Measurements from ENCODE around the gene TNXB.
"Not testable (repeated sequence)": the region's sequence is repeated elsewhere in the genome, so short reads cannot be mapped to it uniquely, and the experiment has no call there.

TNXB gene

DNA sequence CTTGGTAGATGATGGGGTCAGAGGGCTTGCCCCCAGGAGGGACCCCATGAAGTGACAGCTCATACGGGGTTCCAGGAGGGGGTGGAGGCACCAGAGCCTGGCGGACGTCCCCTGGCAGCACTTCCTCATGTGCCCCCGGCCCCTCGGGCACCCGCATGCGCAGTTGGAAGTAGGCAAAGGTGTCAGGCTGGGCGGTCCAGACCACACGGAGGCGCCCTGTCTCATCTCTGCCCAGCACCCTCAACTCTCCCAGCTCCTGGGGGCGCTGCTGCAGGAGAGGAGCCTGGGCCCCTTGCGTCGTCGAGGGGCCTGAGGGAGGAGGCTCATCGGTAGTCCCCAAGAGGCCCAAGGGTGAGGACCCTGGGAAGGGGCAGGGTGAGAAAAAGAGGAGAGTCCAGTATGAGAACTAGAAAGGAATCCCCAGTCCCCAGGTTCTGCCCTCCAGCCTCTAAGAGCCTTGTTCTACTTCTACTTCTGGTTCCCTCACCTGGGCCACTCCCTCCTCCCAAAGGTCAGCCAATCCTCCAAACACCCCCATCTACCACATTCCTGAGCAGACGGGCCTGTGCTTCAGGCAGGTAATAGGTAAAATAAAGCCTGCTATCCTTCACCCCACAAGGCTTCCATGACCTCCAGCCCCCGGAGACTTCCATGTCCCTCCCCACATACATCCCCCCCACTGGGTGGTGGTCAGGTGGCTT, 23.2 kb downstream of the TNXB start:
- no peak for DNase-seq (ENCODE audit: low read depth)

DNA sequence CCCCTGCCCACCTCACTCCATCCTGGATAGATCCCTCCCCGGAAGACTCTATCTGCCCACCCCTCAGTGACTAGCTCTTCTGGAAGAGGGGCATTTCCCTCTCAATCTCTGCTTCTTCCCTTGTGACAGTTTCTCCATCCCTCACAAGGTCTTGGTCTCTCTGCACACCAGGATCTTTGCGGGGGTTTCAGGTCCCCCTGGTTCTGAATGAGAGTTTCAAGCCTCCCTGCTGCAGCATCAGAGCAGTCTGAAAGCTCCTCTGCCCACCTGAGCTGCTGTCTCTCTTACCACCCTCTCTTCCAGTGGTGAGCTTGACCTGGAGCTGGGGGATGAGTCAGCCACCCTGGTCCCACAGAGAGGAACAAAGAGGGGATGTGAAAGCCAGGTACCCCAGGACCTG, 24.4 kb downstream of the TNXB start:
- no peak for DNase-seq (ENCODE audit: low read depth)

DNA sequence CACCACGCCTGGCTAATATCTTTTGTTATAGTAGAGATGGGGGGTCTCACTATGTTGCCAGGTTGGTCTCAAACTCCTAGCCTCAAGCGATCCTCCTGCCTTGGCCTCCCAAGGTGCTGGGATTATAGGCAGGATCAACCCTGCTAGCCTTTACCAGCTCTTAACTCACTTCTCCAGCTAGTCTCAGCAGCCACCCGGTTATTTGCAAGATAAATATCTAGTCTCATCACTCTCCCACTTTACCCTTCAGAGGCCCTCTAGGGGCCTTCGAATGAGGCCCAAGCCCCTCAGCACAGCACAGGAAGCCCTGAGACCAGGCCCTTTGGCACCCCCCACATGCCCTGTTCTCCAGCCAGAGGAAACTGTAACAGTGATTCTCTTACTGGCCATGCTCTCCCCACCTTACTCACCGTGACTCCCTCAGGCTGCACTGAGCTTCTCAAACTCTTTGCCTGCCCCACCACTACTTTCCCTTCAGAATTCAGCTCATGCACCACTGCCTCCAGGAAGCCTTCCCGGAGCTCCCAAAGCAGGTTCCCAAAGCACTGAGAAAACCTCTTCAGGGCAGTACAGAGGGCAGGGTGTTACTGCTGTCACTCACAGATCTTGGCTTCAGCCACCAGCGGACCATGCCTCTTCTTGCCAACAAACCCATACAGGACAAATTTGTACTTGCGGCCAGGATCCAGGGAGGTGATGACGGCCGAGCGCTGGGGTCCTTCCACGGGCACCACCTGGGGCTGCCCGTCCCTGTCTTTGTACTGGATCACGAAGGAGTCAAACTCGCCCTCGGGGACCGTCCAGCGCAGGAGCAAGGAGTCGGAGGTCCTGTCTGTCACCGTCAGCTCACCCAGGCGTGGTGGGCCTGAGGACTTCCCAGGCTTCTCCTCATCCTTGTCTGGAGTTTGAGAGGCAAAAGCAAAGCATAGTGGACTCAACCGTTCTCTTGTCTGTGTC, 25.0 kb downstream of the TNXB start:
- DNase-seq (ENCODE audit: low read depth), result no peak

DNA sequence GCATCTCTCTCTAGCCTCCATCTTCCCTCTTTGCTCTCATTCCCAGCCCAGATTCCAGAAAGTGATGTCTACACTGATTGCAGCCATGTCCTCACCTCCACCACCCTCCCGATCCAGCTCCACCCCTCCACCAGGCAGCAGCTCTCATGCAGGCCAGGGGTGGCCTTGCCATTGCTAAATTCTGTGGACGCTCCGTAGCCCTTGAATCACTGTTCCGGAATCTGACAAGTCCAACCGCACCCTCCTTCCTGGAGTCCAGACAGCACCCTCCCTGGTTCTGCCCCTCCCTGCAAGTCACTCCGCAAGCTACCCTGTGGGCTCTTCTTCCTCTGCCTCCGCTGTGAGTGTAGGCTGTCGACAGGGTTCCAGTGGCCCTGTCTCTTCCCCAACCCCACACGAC, 26.2 kb downstream of the TNXB start:
- DNase-seq (ENCODE audit: low read depth), result peak; percentile 92

DNA sequence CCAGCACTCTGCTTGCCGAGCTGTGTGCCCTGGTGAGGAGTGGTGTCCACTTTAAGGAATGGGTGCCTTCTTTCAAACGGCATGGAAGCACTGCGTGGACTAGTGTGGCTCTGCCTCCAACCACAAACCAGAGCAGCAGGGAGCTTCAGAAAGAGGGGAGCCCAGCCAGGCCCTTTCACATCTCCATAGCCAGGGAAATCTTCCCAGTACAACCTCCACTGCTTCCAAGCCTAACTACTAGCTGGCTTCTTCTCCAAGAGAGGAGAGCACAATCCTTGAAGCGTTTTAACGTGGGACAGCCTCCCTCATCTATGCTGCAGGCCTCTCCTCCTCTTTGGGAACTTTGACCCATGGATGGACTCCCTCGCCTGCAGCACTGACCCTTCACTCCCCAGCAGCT, 26.7 kb downstream of the TNXB start:
- no peak for DNase-seq (ENCODE audit: low read depth)

DNA sequence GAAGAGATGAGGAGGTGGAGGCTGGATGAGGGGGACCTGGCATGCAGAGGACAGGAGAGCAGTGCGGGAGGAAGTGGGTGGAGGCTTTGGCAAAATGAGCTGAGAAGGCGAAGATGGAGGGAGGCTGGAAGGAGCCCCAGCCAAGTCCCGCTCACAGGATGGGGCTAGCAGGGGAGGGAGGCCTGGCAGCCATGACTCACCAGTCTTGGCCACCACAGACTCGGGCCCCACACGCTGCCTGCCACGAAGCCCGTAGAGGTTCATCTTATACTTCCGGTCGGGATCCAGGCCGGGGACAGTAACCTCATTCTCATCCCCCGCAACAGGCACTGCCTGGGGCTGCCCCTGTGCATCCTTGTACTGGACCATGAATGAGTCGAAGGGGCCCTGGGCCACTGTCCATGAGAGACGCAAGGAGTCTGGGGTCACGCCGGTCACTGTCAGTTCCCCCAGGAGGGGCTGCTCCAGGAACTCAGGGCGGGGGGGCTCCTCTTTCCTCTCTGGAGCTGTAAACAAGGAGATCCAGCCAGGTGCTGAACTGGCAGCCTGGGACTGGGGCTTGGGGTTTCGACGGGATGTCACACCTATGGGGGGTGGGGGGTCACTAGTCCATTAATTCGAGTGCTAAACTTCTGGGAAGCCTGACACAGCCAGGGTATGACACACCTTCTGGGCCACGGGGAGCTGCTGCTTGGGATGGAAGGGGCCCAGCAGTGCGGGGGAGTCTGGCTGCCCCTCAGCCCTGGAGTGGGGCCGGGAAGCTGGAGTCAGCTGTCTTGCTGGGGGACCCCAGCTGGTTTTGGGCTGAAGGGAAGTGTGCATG, 27.8 kb downstream of the TNXB start:
- peak; percentile 59 for DNase-seq (ENCODE audit: low read depth)

DNA sequence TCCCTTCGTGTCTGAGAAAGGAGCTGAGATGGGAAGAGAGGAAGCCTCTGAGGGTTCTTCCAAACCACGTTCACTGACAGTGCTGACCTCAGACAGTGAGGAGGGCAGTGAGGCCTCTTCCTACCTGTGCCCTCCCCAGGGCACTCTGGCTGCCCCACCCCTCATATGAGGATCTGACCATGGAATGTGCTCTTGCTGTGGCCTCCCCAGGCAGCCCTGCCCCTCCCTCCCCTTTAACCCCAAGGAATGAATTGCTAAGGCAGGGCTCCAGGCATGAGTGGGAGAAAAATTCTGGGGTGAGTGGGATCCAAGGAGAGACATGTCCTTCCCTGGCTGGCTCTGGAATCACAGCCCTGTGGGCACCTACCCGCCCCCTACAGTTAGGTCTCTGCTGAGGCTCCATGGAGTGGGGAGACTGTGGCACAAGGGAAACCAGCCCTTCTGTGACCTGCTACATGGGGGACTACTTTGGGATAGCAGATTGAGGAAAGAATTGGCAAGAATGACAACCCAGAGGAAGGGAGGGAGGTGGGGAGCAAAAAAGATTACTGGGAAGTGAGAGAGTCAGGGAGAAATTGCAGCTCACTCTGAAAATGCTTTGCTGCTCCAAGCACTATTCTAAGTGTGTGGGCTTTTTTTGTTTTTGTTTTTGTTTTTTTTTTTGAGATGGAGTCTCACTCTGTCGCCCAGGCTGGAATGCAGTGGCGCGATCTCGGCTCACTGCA, 29.4 kb downstream of the TNXB start:
- no peak for DNase-seq (ENCODE audit: low read depth)

DNA sequence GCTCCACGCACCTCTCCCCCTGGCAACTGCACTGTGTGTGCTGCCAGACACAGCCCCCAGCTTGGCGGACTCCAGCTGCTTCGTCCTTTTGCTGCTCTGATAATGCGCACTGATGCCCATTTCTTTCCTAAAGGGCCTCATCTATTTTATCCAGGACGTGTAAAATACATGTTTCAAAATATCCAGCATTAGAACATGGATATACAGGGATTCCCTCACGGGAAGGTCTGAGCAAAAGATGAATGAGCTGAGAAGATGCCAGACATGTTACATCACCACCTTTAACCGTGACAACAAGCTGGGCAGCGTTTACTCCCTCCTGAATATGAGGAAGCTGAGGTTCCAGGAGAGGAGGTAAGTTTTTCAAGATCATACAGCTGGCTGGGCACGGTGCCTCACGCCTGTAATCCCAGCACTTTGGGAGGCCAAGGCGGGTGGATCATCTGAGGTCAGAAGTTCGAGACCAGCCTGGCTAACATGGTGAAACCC, 32.8 kb downstream of the TNXB start:
- DNase-seq (ENCODE audit: low read depth), result peak; percentile 70

DNA sequence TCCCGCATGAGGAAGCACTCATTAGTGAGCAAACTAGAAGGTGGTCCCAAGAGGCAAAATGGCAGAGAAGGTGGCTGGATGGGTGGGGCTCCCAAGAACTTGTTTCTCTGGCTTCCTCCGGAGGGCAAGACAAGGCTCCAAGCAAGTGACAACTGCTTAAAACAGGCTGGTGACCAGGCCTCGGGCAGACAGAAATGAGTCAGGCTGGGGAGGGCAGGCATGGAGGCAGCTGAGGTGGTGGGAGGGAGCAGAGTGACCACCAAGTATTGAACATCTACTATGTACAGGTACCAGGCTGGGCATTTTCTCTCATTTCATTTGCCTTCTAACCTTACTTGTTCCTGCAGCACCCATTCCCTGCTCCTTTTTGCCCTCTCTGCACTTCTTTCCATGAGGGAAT, 33.4 kb downstream of the TNXB start:
- no peak for DNase-seq (ENCODE audit: low read depth)

DNA sequence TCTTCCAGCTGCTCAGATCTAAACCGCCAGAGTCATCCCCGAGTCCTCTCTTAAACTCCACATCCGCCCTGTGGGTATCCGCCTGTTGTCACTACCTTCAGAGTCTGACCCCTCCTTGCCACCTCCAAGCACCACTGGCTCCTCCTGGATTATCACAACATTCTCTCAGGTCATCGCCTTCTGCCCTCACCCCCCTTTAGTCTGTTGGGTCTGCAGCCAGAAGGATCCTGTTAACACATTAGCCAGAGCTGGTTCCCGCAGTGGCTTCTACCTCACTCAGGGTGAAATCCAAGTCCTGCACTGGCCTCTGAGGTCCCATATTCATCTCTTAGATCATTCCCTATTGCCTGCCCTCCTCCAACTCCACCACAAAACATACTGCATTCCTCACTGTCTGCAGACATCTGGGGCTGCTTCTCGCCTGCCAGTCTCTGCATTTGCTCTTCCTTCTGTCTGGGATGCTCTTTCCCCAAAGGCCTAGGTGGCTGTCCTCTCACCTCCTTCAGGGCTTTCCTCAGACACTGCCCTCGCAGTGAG, 34.1 kb downstream of the TNXB start:
- peak; percentile 48 for DNase-seq (ENCODE audit: low read depth)

DNA sequence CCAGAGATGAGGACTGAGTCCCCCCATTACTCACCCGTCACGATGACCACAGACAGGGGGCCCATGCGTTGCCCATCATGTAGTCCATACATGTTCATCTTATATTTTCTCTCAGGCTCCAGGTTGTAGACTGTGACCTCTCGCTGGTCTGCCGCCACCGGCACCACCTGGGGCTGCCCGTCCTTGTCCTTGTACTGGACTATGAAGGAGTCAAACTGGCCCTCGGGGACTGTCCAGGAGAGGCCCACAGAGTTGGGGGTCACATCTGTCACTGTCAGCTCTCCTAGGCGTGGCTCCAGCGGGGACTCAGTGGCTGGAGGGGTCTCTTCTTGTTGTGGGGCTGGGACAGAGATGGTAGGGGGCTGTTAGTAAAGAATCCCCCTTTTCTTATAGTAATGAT, 35.5 kb downstream of the TNXB start:
- DNase-seq (ENCODE audit: low read depth), result no peak

DNA sequence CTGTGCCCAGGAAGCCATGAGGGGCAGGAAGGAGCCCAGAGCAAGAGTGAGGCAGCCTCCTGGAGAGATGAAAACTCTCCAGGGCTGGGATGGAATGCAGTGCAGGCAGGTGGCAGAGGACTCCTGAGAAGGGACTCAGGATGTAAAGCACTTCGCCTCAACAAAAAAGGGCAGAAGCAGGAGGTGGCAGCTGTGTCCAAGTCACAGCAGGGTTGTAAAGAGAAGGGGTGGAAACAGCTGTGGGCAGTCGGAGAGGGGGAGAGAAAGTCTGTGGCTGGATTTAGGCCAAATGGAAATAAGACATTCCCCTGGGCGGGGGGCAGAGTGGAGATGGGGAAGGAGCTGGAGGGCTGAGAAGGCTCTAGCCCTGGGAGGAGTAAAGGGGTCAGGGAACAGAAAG, 36.0 kb downstream of the TNXB start:
- DNase-seq (ENCODE audit: low read depth), result no peak

DNA sequence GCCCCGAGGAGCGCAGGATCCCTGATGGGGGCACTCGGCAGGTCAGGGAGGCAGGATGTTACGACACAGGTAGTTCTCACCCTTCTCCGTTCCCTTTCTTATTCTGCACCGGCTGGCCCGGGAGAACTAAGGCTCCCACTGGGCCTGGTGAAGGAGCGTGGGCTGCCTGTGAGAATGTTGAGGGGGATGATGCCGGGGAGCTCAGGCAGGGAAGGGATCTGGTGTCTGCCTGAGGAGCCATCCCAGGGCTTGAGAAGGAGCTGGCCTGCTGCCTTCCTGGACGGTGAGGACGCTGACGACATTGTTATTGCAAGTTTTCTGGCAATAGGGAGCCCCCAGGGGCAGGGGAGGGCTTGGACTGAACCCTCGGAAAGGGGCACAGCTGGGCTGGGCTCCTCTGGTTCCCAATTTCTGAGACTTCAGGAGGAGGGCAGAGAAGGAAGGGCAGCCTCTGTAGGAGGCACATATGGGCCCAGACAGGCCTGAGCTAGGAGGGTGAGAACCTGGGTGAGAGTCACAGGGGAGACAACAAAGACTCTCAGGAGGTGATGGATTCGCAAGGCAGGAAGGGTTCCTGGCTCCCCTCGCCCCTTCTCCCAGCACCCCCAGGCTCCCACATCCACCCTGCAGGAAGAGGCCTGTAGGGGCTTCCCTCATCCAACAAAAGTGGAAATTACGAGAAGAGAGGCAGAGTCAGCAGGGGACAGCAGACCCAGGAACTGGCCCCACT, 38.2 kb downstream of the TNXB start:
- DNase-seq (ENCODE audit: low read depth), result no peak

DNA sequence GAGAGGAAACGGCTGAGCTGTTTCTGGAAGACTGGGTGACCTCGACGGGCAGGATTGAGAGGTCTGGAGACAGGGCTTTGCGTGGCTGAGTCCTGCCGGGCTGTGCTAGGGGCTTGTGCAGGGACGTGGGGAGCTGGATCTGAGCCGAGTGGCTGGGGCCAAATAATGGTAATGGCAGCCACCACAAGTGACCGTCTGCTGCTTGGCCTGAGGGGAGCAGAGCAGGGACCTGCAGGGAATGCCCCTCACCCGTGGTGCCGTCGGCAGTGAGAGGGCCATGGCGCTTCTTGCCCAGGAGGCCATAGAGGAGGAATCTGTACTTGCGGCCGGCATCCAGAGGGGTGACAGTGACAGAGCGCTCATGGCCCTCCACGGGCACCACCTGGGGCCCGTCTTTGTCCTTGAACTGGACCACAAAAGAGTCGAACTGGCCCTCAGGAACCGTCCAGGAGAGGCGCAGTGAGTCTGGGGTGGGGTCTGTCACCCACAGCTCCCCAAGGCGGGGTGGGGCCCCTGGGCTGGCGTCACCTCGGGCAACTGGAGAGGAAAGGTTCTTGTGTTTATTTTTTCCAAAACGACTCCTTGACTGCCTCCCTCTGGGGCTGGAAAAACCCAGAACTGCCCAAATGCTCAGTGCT, 39.1 kb downstream of the TNXB start:
- no peak for DNase-seq (ENCODE audit: low read depth)

DNA sequence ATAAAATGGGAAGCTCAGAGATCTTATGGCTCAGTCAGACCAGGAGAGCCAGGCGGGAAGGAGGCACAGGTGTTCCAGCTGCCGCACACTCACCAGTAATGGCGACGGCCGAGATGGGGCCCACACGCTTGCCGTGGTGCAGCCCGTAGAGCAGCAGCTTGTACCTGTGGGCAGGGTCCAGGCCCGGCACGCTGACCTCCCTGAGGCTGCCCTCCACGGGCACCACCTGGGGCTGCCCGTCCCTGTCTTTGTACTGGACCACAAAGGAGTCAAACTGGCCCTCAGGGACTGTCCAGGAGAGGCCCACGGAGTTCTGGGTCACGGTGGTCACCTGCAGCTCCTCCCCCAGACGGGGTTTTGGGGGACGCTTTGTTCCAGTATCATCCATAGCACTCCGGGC, 39.7 kb downstream of the TNXB start:
- no peak for DNase-seq (ENCODE audit: low read depth)

DNA sequence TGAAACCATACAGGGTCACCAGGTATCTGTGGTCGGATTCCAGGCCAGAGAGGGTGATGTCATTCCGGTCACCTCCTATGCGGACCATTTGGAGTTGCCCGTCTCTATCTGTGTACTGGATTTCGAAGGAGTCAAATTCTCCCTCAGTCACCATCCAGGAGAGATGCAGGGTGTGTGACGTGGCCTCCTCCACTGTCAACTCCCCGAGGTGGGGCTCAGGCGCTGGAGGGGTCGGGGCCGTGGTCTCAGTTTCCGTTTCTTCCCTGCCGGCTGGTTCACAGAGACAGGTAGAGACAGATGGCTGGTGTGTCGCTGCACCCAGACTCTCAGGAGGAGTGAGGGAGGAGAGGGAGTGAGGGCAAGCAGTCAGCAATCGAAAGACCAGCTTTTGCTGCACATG, 40.3 kb downstream of the TNXB start:
- no peak for DNase-seq (ENCODE audit: low read depth)

DNA sequence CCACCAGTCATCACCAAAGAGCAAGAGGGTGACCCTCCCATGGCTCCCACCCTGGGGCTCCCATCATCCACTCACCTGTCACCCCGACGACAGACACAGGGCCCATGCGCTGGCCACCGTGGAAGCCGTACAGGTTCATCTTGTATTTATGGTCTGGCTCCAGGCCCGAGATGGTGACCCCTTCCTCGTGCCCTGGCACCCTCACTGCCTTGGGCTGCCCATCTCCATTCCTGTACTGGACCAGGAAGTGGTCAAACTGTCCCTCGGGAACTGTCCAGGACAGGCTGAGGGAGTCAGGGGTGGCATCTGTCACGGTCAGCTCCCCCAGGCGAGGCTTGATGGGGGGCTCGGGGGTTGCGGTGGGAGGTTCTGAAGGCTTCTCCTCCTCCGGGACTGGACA, 40.8 kb downstream of the TNXB start:
- DNase-seq (ENCODE audit: low read depth), result not testable (repeated sequence)

DNA sequence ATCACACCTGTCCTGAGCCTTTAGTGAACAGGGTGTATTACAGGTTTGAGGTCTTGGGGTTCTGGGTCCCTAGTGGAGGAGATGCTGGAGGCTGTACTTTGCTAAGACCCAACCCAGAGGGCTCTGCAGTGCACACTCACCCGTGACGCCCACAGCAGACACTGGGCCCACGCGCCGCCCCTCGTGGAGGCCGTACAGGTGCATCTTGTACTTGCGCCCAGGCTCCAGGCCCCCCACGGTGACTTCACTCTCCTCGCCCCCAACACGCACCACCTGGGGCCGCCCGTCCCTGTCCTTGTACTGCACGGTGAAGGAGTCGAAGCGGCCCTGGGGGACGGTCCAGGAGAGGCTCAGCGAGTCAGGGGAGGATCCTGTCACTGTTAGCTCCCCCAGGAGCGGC, 41.6 kb downstream of the TNXB start:
- DNase-seq (ENCODE audit: low read depth), result not testable (repeated sequence)

DNA sequence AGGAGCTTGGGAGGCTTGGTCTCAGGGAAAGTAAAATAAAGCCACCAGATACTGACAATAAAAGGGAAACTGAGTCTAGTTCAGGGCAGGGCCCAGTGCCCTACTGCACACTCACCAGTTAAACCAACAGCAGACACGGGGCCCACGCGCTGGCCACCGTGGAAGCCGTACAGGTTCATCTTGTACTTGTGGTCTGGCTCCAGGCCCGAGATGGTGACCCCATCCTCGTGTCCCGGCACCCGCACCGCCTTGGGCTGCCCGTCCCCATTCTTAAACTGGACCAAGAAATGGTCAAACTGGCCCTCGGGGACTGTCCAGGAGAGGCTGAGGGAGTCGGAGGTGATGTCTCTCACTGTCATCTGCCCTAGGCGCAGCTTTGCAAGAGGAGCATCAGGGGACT, 44.4 kb downstream of the TNXB start:
- no peak for DNase-seq (ENCODE audit: low read depth)

DNA sequence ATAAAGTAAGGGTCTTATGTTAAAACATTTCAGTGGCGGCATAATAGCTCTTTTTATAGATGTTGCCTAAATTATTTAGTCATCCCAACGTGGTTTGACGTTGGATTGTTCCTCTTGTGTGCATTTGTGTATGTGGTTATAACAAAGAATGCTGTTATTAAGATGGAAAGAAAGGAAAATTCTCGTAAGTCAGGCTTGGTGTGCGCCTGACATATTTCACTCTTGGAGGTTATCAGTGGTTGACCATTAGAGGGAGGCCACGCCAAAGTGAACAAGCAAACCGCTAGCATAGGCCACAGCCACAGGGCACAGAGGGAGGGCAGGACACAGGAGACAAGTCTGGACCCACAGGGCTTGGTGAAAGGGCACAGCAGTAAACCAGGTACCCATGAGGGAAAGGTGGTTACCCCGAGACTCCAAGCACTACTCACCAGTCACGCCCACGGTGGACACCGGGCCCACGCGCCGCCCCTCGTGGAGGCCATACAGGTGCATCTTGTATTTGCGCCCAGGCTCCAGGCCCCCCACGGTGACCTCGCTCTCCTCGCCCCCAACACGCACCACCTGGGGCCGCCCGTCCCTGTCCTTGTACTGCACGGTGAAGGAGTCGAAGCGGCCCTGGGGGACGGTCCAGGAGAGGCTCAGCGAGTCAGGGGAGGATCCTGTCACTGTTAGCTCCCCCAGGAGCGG, 48.0 kb downstream of the TNXB start:
- no peak for DNase-seq (ENCODE audit: low read depth)

Measured in GM04503 (cell line).